ENCODE results near the gene ZBP1.

Gene ZBP1

GRCh38 chr20:57596358-57596757 lies 23.9 kb downstream of the ZBP1 start:
- DNase-seq, result no peak

- DNase-seq, result no peak
Measured at GRCh38 chr20:57595041-57596030, 24.9 kb downstream of the ZBP1 start.

GRCh38 chr20:57594092-57594951 lies 25.9 kb downstream of the ZBP1 start:
- peak; percentile 17 for DNase-seq

GRCh38 chr20:57593134-57593886 lies 26.9 kb downstream of the ZBP1 start:
- no peak for DNase-seq

- no peak for DNase-seq
Measured at GRCh38 chr20:57592263-57593092, 27.7 kb downstream of the ZBP1 start.

- DNase-seq, result no peak
Measured at GRCh38 chr20:57591289-57592229, 28.7 kb downstream of the ZBP1 start.

- no peak for DNase-seq
Measured at GRCh38 chr20:57590485-57591288, 29.5 kb downstream of the ZBP1 start.

GRCh38 chr20:57589728-57590484 lies 30.3 kb downstream of the ZBP1 start:
- DNase-seq, result no peak

- no peak for DNase-seq
Measured at GRCh38 chr20:57589123-57589727, 31.0 kb downstream of the ZBP1 start.

- DNase-seq, result no peak
Measured at GRCh38 chr20:57588596-57588995, 31.6 kb downstream of the ZBP1 start.

- no peak for DNase-seq
Measured at GRCh38 chr20:57587989-57588377, 32.2 kb downstream of the ZBP1 start.

GRCh38 chr20:57587278-57587988 lies 32.8 kb downstream of the ZBP1 start:
- no peak for DNase-seq

- no peak for DNase-seq
Measured at GRCh38 chr20:57586943-57587277, 33.3 kb downstream of the ZBP1 start.

GRCh38 chr20:57586370-57586793 lies 33.8 kb downstream of the ZBP1 start:
- no peak for DNase-seq

- DNase-seq, result no peak
Measured at GRCh38 chr20:57585466-57586213, 34.6 kb downstream of the ZBP1 start.

- no peak for DNase-seq
Measured at GRCh38 chr20:57584768-57585461, 35.3 kb downstream of the ZBP1 start.

All from NCI-H2171 (cell line).